Activated CD4-positive, alpha-beta T cell treated with anti-CD3 and anti-CD28 coated beads, Interleukin-2, amount 50 U/mL, for 48 hours (primary cell): ENCODE results near the gene TUBB.
"Not testable (repeated sequence)": the region's sequence is repeated elsewhere in the genome, so short reads cannot be mapped to it uniquely, and the experiment has no call there.

Source experiments
- DNase-seq, 2 experiments: peaks; one replicate each; pipeline ENCODE4 v3.0.0-alpha.2; 2020

The TUBB gene

GRCh38 chr6:30687659-30688431, 32.3 kb upstream of the TUBB start:
- peak in 1 of 2 experiments; percentile 12 for DNase-seq

- DNase-seq: peak in 1 of 2 experiments; percentile 21
These were observed 31.6 kb upstream of the TUBB start for GRCh38 chr6:30688569-30688968.

GRCh38 chr6:30689022-30689865, 30.9 kb upstream of the TUBB start:
- DNase-seq: no peak

GRCh38 chr6:30689985-30690384, 30.2 kb upstream of the TUBB start:
- no peak for DNase-seq

GRCh38 chr6:30690403-30691207, 29.5 kb upstream of the TUBB start, which contains the start of gene NRM:
Gene NRM, minus strand, starts transcription at chr6:30690984. Its CDS starts 10 bp downstream, at chr6:30690974.
- DNase-seq: peak; percentile 80 to 82

- no peak for DNase-seq
These were observed 28.8 kb upstream of the TUBB start for GRCh38 chr6:30691208-30691847.

GRCh38 chr6:30696432-30696831, 23.7 kb upstream of the TUBB start:
- no peak for DNase-seq

GRCh38 chr6:30700340-30700739, 19.8 kb upstream of the TUBB start:
- DNase-seq: no peak

GRCh38 chr6:30703011-30703410, 17.1 kb upstream of the TUBB start:
- DNase-seq: no peak

GRCh38 chr6:30703821-30704220, 16.3 kb upstream of the TUBB start:
- DNase-seq: no peak

GRCh38 chr6:30705620-30706019, 14.5 kb upstream of the TUBB start:
- DNase-seq: no peak

GRCh38 chr6:30707281-30707850, 12.8 kb upstream of the TUBB start:
- no peak for DNase-seq

GRCh38 chr6:30709101-30709868, 10.9 kb upstream of the TUBB start:
- no peak for DNase-seq

GRCh38 chr6:30711758-30712380, 8.3 kb upstream of the TUBB start:
- no peak for DNase-seq

- DNase-seq: no peak
These were observed 7.7 kb upstream of the TUBB start for GRCh38 chr6:30712441-30712945.

- DNase-seq: no peak
These were observed 5.9 kb upstream of the TUBB start for GRCh38 chr6:30714263-30714662.

- DNase-seq: no peak
These were observed 3.3 kb upstream of the TUBB start for GRCh38 chr6:30716879-30717128.

GRCh38 chr6:30717129-30717844, 2.9 kb upstream of the TUBB start, which contains the start of gene MDC1:
Gene MDC1, minus strand, starts transcription at chr6:30717281. Its CDS starts 2,106 bp downstream, at chr6:30715175.
- DNase-seq: peak; percentile 99

GRCh38 chr6:30717845-30718720, 2.1 kb upstream of the TUBB start:
- not testable (repeated sequence) for DNase-seq
